Activated effector memory CD4-positive, alpha-beta T cell treated with anti-CD3 and anti-CD28 coated beads, Interleukin-2, amount 50 U/mL, for 16 hours (primary cell): Measurements from ENCODE around the gene CDK3.
"Not testable (repeated sequence)": the region's sequence is repeated elsewhere in the genome, so short reads cannot be mapped to it uniquely, and the experiment has no call there.

Source experiments
- DNase-seq: peaks from one replicate; pipeline ENCODE4 v3.0.0-alpha.2; 2020

The CDK3 gene

GRCh38 chr17:76044475-76045007 is 43.9 kb downstream of the CDK3 start:
- DNase-seq: not testable (repeated sequence)

DNA sequence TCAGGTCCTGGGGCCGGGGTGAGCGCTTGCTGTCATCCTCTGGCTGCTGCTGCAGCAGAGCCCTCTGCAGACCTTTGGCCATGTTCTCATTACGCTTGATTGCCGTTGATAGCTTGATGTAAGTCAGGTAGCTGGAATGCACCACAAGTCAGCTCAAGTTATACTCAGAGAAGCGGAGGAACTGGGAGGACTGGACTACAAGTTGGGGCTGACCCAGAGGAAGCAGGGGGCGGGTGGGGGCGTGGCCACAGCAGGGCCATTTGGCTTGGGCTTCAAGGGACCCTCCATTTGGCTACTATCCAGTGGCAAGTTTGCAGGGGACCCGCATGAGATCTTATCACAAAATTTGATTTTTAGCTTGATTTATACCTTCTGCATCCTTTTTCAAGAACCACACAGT is 45.4 kb downstream of the CDK3 start:
- no peak for DNase-seq

GRCh38 chr17:76048025-76048605 is 47.5 kb downstream of the CDK3 start:
- no peak for DNase-seq

DNA sequence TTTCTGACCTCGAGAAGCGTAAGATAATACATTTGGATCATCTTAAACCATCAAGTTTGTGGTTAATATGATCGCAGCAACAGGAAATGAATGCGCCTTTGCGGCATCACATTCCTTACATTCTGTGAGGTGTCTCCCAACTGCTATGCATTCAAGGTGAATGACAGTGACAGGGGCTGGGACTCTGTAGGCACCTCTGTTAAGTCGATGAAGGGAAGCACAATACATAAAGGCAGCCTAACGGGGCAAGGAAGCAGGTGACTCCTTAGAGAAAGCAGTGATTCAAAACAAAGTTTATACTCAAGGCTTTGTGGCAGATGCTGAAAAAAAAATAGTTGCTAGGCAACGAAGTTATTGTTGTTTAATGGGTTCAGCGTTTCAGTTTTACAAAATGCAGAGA is 48.1 kb downstream of the CDK3 start:
- no peak for DNase-seq

DNA sequence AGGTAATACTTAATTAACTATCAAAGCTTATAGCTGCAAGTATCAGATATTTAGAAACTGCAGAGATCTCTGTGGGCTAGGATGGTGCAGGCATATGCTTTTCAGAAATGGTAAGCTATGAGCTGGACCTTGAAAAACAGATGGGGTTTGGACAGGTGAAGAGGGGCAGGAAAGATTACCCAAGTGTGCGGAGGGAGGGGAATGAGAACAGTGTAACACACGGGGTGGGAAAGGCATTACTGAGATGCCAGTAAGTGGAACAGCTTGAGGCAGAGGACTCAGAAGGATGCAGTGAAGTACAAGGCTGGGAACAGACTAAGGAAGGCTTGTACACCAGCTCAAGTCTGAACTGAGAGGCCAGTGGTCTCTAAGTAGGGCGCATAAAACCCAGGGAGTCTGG is 48.6 kb downstream of the CDK3 start:
- DNase-seq: no peak

- no peak for DNase-seq
Measured at GRCh38 chr17:76049836-76050537, 49.3 kb downstream of the CDK3 start.

DNA sequence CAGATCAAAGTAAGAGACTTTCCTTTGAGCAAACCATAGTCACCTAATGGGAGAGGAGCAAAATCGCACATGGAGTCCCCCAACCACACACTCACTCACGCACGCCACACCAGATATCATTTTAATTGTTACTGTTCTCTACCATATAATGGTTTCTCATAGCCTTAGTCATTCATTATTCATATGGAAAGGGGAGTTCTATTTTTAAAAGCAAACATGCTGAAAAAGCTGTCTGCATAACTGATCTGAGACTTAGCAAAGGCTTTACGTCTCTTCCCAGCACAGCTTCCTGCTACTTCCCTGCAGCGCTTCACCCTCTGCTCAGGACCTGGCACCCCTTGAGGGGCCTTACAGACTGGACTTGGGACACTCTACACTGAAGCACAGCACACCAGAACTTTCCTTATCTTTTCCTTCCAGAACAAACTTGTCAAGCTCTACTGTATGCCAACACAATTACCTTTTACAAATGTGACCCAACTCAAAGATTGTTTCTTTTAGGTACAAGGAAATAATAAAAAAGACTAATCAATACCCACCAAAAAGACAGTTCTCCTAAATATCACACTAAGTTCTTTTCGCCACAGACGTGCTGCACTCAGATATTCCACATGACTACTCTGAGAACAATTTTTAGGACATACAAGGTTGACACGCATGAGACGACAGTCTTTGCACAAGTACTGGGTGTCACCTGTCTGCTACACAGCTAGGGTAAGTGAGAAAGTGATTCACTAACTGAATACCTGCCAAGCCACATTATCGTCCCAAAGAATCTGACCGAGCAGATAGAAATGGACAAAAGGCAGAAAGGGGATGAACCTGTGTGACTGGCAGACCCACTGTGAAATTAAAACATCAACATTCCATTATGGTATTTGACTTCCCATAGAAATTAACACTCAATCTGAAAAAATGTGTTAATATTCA is 50.1 kb downstream of the CDK3 start:
- DNase-seq: no peak

DNA sequence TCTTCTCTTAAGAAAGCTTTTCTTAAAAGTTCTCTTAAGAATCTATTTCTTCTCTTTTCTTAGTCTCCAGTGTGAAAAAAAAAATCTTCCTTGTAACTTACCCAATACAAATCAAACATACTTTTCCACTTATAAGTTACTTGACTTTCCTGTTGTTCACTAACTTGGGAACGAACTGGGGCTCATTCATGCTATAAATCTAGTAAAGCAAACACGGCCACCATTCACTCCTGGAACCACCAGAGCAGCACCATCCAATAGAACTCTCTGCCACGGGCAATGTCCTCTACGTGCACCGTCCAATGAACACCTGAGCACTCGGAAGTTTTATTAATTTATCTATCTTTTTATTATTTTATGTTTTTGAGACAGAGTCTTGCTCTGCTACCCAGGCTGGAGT is 50.9 kb downstream of the CDK3 start:
- DNase-seq: no peak

DNA sequence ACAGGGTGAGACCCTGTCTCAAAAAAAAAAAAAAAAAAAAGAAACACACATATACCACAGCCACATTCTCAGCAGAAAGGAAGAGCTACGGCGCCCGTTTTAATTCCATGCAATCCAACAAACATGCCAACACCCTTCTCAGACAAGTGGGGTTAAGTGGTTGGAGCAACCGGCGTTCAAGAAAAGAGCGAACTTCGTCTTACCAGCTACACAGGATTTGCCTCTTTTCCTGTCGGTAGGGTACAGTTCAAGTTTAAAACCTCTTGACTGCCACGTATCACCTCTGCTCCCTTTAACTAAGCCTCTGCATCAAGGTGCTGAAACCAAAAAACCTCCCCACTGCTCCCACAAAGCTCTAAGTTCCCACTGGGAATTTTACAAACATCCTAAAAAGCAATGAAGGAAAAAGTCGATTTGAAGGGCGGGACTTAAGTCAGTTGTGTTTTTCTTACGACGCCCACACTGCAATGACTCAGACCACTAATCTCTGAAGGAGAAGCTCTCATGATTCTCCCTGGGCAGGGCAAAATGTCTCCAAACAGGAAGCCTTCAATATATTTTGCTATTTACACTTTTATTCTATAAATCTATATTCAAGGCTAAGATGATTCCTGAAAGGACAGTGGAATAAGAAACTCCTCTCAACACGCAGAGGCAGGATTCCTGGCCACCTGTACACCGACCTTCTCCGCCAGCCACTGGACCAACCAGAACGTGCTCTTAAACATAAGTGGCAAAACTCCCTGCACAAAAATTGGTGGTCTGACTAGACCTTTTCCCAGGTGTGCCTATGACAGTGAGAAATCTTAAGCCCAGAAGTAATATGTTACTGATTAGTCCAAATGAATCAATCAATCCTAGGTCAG is 52.8 kb downstream of the CDK3 start:
- DNase-seq: no peak

- DNase-seq: no peak
Measured at GRCh38 chr17:76054112-76054476, 53.4 kb downstream of the CDK3 start.
